Stimulated activated CD4-positive, alpha-beta T cell treated with anti-CD3 and anti-CD28 coated beads, TNF-alpha, amount 100 ng/mL, for 1 hour (primary cell): ENCODE measurements around the gene PPP1CA.

Experiments
- DNase-seq, 3 donors: peaks; one replicate each; pipeline ENCODE4 v3.0.0-alpha.2; 2020; ENCODE audit warnings: low read depth in 3 of 3, low spot score in 1 of 3

Gene PPP1CA

GRCh38 chr11:67418476-67419281 is 17.0 kb upstream of the PPP1CA start:
- no peak for DNase-seq

DNA sequence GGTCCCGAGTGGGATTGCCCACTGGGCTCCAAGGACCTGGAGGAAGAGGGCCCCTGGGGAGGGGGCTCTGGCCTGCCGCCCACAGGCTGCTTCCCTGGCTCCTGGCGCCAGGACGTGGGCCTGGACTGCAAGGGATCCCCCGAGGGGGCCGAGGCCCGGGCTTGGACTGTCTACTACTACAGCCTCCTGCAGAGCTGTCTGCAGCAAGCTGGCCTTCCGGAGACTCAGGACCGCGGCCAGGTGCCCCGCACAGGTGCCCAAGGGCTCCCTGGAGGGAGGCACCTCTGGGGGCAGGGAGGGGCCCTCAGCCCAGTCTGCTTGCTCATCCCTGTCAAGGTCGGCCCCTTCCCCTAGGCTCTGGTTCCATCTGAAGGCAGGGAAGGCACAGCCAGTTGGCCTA is 15.8 kb upstream of the PPP1CA start:
- DNase-seq = no peak

DNA sequence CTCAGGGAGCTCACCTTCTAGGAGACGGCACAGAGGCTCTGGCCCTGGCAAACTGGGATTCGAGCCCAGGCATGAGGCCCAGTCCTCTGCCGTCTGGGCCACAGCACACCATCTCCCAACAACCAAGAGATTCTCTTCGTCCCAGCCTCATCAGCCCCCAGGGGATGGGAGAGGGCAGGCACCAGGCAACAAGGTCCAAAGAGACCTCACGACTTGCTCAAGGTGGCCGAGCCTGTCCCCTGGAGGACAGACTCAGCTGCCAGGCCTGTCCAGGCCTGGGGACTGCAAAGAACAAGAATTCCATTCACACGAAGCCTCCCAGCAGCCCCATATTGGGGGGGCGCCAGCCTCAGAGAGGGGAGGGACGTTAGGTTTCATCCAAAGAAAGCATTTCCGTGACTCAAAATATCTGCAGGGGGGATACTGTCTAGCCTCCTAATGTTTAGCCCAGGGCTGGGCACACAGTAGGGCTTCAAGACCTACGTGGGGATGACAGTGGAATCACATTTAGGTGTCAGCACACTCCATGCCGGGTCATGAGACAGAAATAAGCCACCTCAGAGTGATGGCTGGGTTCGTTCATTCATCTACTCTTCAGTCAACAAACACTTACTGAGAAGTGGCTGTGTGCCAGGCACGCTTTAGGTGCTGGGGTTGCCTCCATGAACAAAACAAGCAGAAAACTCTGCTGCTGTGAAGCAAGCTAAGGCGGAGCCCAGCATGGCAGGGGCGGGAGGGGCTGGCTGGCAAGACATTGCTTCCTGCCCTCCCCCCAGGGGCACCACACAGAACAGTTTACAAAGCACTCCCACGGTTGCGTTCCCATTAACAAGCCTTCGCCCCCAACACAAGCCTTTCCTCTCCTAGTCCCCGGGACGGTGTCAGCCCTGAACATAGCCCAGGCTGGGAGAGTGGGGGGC is 15.0 kb upstream of the PPP1CA start:
- peak in 2 of 3 donors; percentile 72 to 74 for DNase-seq

- no peak for DNase-seq
Observed at GRCh38 chr11:67415501-67416304, 14.0 kb upstream of the PPP1CA start, which contains the start of gene CARNS1. Gene CARNS1, plus strand, starts transcription at chr11:67415678. Its CDS starts 522 bp downstream, at chr11:67416200.

GRCh38 chr11:67413266-67413849 is 11.7 kb upstream of the PPP1CA start:
- no peak for DNase-seq

GRCh38 chr11:67412495-67413179 is 11.0 kb upstream of the PPP1CA start:
- no peak for DNase-seq

GRCh38 chr11:67411785-67412152 is 10.1 kb upstream of the PPP1CA start:
- no peak for DNase-seq

- no peak for DNase-seq
Observed at GRCh38 chr11:67410984-67411784, 9.5 kb upstream of the PPP1CA start.

- DNase-seq = no peak
Observed at GRCh38 chr11:67410369-67410831, 8.7 kb upstream of the PPP1CA start.

DNA sequence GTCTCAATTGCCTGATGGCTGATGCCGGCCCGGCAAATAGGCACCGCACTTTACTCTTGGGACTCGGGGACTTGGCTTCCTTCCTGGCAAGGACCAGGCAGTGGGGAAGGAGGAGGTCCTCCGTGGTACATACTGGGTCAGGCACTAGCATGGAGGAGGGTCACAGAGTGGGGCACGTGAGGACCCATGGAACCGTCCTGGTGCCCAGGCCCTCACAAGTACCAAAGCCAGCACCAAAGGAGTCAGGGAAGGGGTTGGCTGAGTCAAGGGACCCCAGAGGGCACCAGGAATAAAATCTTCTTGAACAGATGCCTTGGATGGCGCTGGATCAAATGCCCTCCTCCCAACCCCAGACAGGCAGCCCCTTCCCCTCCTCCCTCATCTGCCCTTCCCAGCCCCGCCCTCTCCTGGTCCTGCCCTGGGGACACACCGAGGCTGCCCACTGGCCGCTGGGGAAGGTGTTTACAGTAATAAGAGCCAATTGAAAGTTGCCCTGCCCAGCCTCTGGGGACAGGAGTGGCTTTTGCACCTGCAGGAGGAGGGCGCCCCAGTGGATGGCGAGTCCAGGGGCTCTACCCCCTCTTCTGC is 8.2 kb upstream of the PPP1CA start:
- no peak for DNase-seq

DNA sequence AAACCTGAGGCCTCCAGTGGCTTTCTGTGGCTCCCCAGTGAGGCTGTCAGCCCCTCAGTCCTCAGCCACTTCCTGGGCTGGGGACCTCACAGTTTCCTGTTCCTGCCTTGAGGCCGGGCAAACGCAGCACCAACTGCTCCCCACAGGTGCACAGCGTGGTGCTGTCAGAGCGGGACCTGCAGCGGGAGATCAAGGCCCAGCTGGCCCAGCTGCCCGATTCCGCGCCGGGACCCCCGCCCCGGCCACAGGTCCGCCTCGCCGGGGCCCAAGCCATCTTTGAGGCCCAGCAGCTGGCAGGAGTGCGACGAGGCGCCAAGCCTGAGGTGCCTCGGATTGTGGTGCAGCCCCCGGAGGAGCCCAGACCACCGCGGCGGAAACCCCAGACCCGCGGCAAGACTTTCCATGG is 7.6 kb upstream of the PPP1CA start:
- peak in 2 of 3 donors; percentile 45 to 56 for DNase-seq

GRCh38 chr11:67408437-67409200 is 7.0 kb upstream of the PPP1CA start:
- no peak for DNase-seq

DNA sequence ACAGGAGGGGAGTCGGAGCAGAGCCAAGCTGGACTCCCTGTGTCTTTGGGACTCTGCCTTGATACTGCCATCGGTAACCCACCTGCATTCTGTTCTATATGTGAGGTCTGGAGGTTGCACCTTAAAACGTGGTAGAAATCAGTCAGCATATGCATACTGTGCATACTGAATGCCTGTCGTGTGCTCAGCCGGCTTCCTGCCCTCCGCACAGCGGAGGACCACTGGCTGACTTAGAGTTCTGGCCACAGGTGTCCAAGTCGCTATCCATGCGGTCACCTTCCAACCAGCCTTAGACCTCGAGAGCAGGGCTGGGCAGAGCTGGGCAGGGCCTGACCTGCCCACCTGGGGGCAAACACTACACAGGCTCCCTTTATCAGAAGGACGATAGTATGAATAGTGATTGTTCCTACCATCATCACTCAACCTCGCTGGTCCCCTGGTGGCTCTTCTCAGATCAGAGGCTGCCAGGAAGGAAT is 6.1 kb upstream of the PPP1CA start:
- no peak for DNase-seq

GRCh38 chr11:67406969-67407687 is 5.5 kb upstream of the PPP1CA start:
- no peak for DNase-seq

DNA sequence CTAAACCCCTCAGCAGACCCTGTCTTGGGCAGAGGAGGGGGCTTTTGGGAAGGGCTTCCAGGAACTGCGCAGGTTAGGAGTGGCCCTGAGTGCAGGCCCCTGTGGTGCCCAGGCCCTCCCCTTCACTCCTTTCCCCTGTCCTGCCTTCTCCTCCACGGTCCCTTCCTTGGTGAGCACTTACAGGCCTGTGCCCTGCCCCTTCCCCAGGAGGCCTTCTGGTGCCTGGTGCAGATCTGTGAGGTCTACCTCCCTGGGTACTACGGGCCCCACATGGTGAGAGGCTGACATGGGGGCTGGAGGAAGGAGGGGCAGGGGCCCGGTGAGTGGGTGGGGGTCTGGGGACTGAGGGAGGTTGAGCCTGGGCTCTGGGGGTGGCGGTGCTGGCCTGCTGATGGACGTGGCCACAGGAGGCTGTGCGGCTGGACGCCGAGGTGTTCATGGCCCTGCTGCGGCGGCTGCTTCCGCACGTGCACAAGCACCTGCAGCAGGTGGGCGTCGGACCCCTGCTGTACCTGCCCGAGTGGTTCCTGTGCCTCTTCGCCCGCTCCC is 4.8 kb upstream of the PPP1CA start:
- DNase-seq = no peak

DNA sequence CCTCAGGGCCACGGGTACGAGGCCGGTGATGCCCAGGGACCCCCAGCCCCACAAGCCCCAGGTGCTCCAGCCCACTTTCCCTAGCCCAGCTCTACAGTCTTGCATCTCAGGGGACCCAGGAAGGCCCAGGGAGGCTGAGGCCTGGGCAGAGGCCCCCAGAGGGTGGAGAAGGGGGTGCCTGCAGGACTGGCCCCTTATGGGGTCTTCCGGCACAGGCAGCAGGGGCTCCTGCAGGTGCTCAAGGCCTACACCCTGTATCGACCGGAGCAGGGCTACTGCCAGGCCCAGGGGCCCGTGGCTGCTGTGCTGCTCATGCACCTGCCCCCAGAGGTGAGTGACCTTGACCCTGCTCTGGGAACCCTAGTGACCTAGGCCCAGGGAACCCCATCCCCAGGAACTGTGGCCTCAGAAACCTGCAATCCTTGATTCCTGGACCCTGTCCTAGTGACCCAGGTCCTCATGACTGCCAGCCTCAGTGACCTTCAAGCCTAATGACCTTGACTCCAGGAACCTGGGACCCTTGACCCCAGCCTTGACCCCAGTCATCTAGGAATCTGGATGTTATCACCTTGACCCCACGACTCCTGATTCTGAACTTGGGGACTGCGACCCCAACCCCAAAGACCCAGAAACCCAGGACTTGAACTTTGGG is 4.2 kb upstream of the PPP1CA start:
- no peak for DNase-seq

GRCh38 chr11:67405196-67405567 is 3.5 kb upstream of the PPP1CA start:
- no peak for DNase-seq
